Osteocyte (in vitro differentiated cells): ENCODE measurements around the gene CWH43. TPM values are rescaled to one million over a fixed set of nuclear protein-coding genes. Genes with fewer than 3 reads are reported as not detected.

Experiments used
- DNase-seq: peaks from one replicate; pipeline ENCODE4 v3.0.0; 2021; ENCODE audit warnings: mixed read lengths; ENCODE audit not compliant: unreplicated experiment; ENCODE audit errors: extremely low spot score
- H3K27ac Mint-ChIP-seq: one replicate; pipeline ENCODE4 v1.8.0; 2021; ENCODE audit warnings: mild to moderate bottlenecking, mixed read lengths; ENCODE audit not compliant: unreplicated experiment
- H3K27me3 Mint-ChIP-seq: one replicate; pipeline ENCODE4 v1.8.0; 2021; ENCODE audit warnings: mixed read lengths; ENCODE audit not compliant: unreplicated experiment
- H3K36me3 Mint-ChIP-seq: one replicate; pipeline ENCODE4 v1.8.0; 2021; ENCODE audit warnings: mixed read lengths; ENCODE audit not compliant: unreplicated experiment
- H3K4me1 Mint-ChIP-seq: one replicate; pipeline ENCODE4 v1.8.0; 2021; ENCODE audit warnings: mixed read lengths; ENCODE audit not compliant: unreplicated experiment
- H3K4me3 Mint-ChIP-seq: one replicate; pipeline ENCODE4 v1.8.0; 2021; ENCODE audit warnings: mild to moderate bottlenecking, moderate library complexity, mixed read lengths; ENCODE audit not compliant: unreplicated experiment
- H3K9me3 Mint-ChIP-seq: one replicate; pipeline ENCODE4 v1.8.0; 2021; ENCODE audit warnings: mixed read lengths; ENCODE audit not compliant: unreplicated experiment
- CTCF ChIP-seq: fragments of 200-600 bp; sonication (generic); IDR thresholded peaks from 2 replicates; pipeline ENCODE4 v1.5.0; 2021; ENCODE audit warnings: antibody characterized with exemption, mild to moderate bottlenecking, moderate library complexity
- total RNA-seq: library from RNA; stranded (reverse); gene quantifications from 2 replicates; pipeline ENCODE4 v1.2.1, GENCODE V29; 2021

Gene CWH43
- total RNA-seq, 1 donor from 2014 or later = not detected

GRCh38 chr4:48985602-48985975 lies 486 bp upstream of the CWH43 start:
- Mint-ChIP-seq H3K27me3 (peaks cover 60% of the 10 kb centered on the region), H3K4me3 (no peak overlapping the region), H3K27ac (no peak overlapping the region), H3K9me3 (peaks cover 4% of the 10 kb centered on the region), H3K36me3 (no peaks in the 10 kb centered on the region), H3K4me1 (no peaks in the 10 kb centered on the region)
- no peak for TF ChIP-seq CTCF
- DNase-seq = no peak

GRCh38 chr4:48986654-48987164 lies 634 bp downstream of the CWH43 start:
- Mint-ChIP-seq H3K27ac (no peak overlapping the region), H3K27me3 (peaks cover 64% of the 10 kb centered on the region), H3K4me3 (no peak overlapping the region), H3K9me3 (peaks cover 4% of the 10 kb centered on the region), H3K36me3 (no peaks in the 10 kb centered on the region), H3K4me1 (no peaks in the 10 kb centered on the region)
- DNase-seq = no peak
- no peak for TF ChIP-seq CTCF

- no peak overlapping the region for H3K27ac Mint-ChIP-seq
- H3K36me3 Mint-ChIP-seq = no peaks in the 10 kb centered on the region
- H3K4me3 Mint-ChIP-seq = no peak overlapping the region
- peaks cover 4% of the 10 kb centered on the region for H3K9me3 Mint-ChIP-seq
- no peaks in the 10 kb centered on the region for H3K4me1 Mint-ChIP-seq
- no peak for TF ChIP-seq CTCF
- peaks cover 60% of the 10 kb centered on the region for H3K27me3 Mint-ChIP-seq
- DNase-seq = no peak
Measured at GRCh38 chr4:48989461-48990203, 3.6 kb downstream of the CWH43 start.

GRCh38 chr4:48991357-48991756 lies 5.3 kb downstream of the CWH43 start:
- Mint-ChIP-seq H3K27ac (no peak overlapping the region), H3K4me1 (no peaks in the 10 kb centered on the region), H3K4me3 (no peak overlapping the region), H3K36me3 (no peaks in the 10 kb centered on the region), H3K9me3 (peaks cover 4% of the 10 kb centered on the region), H3K27me3 (peaks cover 60% of the 10 kb centered on the region)
- TF ChIP-seq CTCF = no peak
- DNase-seq = no peak

- no peak for DNase-seq
- no peaks in the 10 kb centered on the region for H3K9me3 Mint-ChIP-seq
- H3K4me3 Mint-ChIP-seq = no peak overlapping the region
- no peaks in the 10 kb centered on the region for H3K36me3 Mint-ChIP-seq
- no peak for TF ChIP-seq CTCF
- H3K27ac Mint-ChIP-seq = no peak overlapping the region
- H3K27me3 Mint-ChIP-seq = peaks cover 36% of the 10 kb centered on the region
- no peaks in the 10 kb centered on the region for H3K4me1 Mint-ChIP-seq
Measured at GRCh38 chr4:48997962-48998361, 11.9 kb downstream of the CWH43 start.
